ENCODE results near the gene TMPRSS2.
"Not testable (repeated sequence)": the region's sequence is repeated elsewhere in the genome, so short reads cannot be mapped to it uniquely, and the experiment has no call there.

The TMPRSS2 gene

GRCh38 chr21:41422546-41423304 is 85.2 kb downstream of the TMPRSS2 start:
- DNase-seq = no peak

- DNase-seq = not testable (repeated sequence)
These were observed 87.0 kb downstream of the TMPRSS2 start for GRCh38 chr21:41420998-41421397.

DNA sequence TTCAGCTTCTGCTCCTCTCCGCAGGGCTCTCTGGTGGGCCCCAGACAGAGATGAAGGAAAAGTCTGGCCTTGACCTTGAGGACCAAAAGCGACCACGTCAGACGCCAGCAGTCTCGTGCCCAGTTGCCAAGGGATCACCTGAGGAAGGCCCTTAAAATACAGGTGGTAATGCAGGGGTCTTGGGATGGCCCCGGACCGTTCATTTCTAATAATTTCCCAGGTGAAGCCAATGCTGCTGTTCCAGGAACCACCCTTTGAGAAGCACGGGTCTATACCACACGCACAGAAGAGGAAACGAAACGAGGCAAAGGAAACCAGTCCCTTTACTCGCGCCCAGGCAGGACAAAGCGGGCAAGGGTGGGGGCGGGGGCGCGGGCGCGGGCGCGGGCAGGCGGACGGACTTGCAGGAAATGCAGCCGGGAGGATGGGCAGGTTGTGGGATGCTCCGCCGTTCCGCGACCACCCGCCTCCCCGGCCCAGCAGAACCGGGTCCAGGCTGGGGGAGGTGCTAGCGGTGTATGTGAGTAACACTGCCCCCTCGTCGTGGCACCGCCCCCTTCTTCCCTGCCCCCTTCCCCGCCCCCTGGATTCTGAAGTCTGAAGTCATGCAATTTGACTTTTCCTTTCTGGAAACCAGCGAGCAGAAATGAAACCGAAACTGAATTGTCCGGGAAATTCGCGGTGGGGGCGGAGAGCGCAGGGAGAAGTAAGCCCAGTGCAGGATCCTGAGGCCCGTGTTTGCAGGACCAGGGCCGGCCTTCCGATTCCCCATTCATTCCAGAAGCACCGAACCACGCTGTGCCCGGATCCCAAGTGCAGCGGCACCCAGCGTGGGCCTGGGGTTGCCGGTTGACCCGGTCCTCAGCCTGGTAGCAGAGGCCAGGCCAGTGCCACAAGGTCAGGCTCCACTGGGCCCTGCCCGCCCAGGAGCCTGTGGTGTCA is 87.8 kb downstream of the TMPRSS2 start:
- no peak for DNase-seq

DNA sequence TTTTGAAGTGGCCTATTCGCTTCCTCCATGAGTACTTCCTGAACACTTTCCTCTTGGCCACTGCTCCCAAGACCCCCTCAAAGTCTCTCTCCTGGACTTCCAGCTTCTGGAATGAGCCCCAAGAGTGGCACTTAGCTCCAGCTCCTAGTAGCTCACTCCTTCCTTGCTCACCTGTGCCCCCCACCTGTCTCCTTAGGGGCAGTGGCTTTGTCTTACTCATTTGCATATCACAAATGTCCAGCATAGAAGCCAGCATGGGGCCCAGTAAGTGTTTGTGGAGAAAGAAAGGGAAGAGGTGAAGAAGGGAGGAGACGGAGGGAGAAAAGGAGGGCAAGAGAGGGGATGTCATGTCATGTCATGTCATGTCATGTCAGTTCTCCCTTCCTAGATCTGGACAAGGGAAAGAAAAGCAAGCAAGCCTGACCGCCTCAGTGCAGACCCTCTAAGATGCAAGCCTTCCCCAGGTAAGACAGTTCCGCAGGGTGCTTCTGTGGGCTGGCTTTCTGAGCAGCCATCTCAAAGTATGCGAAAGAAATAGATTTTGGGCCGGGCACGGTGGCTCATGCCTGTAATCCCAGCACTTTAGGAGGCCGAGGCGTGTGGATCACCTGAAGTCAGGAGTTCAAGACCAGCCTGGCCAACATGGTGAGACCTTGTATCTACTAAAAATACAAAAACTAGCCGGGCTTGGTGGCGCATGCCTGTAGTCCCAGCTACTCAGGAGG is 88.8 kb downstream of the TMPRSS2 start:
- no peak for DNase-seq

GRCh38 chr21:41418393-41418792 is 89.6 kb downstream of the TMPRSS2 start:
- no peak for DNase-seq

DNA sequence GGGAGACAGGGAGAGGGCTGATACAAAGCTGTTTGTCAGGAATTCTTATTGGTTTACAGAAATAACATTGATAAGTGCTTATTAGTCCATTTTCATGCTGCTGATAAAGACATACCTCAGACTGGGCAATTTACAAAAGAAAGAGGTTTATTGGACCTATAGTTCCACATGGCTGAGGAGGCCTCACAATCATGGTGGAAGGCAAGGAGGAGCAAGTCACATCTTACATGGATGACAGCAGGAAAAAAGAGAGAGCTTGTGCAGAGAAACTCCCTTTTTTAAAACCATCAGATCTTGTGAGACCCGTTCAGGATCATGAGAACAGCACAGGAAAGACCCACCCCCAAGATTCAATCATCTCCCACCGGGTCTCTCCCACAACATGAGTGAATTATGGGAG is 90.5 kb downstream of the TMPRSS2 start:
- not testable (repeated sequence) for DNase-seq
